Activated T-helper 1 cell treated with Interleukin-2 at 50 U/mL for 16 hours (primary cell): ENCODE measurements around the gene XCL2.
"Not testable (repeated sequence)": the region's sequence is repeated elsewhere in the genome, so short reads cannot be mapped to it uniquely, and the experiment has no call there.

Experiments used
- DNase-seq: peaks from one replicate; pipeline ENCODE4 v3.0.0-alpha.2; 2020; ENCODE audit warnings: low read depth

Gene XCL2

GRCh38 chr1:168556647-168557046 lies 12.8 kb upstream of the XCL2 start:
- DNase-seq, result no peak

GRCh38 chr1:168555508-168556046 lies 11.8 kb upstream of the XCL2 start:
- no peak for DNase-seq

DNA sequence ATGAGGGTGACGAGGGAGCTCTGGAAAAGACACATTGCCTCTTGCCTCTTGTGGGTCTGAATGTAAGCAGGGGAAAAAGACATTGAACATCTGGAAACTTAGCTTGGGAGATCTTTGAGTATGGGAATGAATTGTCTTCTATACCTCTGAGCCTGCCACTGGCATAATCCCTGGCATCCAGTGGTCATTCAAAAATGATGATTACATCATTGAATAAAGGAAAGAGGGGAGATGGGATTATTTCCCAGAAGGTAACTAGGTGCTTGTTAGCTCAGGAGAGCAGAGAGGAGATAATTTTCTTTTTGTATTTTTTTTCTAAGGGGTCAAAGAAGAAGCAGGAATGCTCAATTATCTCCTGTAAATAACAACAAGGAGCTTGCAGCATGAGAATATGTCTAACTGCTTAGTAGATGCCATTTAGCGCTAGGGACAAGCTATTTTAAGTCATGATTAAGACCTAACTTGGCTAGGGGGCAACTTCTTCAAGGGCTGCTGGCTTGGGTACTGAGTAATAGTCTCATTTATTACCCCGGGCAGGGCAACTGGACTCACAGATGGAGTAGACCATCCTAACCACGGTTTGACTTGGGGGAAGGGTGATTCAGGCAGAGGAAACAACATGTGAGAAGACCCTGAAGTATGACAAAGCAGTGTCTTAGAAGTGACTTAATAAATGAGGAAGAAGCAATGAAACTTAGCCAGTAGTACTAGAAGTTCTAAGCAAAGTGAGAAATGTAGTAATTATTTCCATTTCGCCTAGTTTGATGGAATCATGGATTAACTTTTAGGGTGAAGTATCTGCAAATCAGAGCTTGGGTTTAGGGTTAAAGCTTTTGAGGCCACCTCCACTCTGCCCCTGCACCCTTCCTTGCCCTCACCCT lies 11.0 kb upstream of the XCL2 start:
- no peak for DNase-seq

DNA sequence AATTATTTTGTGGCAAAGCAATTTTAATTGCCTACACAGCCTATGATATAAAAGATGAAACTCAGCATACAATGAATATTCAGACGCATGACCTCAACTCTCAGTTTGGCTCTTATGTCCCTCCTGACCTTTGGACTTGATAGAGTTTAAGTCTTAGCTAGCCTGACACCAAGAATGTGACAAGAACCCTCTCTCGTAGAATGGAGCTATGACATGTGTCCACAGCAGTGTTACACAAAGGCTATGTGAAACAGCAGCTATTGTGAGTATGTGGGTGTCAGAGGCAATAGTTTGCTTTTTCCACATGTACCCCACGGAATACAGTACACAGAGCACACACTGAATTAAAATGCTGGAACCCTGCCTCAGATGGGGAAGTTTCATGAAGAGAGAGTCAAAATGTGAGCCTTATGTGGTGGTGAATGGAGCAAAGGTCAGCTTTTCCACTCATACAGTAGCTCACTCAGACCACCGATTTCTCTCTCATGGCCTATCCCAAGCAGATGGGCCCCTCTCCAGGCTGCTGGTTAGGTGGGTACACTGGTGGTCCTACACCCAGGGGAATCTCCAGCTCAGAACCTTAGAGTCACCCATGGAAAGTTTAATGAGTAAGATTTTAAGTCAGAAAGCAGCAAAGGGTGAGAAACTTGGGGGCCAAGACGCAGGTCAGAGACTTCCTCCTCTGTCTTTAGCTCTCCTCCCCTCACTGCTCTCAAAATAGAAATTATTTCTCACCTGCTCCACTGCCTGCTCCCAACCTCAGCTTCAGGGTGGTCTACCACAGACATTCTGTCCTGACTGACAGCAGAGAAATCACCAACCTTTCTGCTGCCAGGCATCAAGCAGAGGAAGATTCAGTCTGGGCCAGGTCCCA lies 10.1 kb upstream of the XCL2 start:
- DNase-seq, result no peak

DNA sequence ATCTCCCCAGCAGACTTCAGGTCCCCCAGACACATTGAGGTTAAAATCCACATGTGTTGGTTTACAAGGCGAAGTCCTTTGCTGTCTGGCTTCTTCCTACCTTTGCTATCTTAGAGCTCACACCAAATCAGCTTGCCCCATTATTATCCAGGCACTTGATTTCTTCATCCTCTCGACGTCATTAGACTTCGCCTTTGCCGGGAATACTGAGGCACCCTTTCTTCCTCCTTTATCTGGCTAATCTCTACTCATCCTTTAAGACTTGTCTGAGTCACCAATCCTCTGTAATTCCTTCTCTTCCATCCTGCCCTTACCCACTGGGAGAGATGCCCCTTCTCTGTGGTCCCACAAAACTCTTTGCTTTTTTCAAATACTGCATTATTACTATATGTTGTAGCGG lies 9.2 kb upstream of the XCL2 start:
- no peak for DNase-seq

DNA sequence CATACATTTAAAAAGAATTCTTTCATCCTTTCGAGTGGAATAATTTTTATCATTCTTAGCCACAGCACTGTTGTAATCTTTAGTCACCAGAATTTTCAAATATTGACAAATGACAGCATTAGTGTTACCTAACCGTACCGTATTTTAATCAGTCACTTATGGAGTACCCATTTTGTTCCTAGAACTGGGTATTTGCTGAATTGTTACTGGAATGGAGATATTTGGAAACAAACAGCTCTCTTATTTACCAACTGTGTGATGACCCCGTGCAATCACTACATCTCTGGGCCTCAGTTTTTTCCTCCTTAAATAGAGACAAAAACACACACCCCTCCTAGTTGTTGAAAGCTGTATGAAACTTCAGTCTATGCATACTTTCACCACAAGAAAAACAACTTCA lies 7.9 kb upstream of the XCL2 start:
- no peak for DNase-seq

GRCh38 chr1:168550971-168551370 lies 7.2 kb upstream of the XCL2 start:
- no peak for DNase-seq

GRCh38 chr1:168546553-168546895 lies 2.7 kb upstream of the XCL2 start:
- DNase-seq, result not testable (repeated sequence)

DNA sequence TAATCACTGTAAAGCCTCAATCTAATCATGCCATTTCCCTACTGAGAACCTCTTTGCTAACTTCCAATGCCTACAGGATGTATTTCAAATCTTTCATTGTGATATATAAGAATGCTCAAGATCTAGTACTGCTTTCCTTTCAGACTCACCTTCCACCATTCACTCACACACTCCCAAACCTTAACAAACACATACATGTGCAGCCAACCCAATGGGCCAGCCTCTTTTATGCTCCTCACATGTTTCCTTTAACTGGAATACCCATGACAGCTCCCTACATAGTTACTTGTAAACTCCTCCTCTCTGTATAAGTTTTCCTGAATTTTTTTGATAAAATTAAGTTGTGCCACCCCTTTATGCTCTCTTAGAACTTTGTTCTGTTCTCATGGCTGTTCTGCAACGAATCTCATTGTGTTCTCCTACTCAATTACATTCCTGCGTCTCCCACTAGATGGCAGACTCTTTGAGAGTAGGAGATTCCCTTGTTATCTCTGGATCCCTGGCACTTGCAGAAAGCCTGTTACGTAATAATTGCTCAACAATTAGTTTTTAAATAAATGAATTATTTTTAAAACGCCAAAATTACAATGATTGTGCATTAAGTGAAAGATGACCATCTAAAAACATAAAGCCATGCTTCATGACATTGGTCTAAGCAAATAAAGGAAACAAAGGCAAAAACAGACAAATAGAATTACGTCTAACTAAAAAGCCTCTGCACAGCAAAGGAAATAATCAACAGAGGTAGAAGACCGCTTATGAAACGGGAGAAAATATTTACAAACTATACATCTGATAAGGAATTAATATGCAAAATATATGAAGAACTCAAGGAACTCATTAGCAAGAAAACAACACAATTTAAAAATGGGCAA lies 2.1 kb upstream of the XCL2 start:
- not testable (repeated sequence) for DNase-seq

- DNase-seq, result not testable (repeated sequence)
Measured at GRCh38 chr1:168542978-168543377, 819 bp downstream of the XCL2 start.

- DNase-seq, result not testable (repeated sequence)
Measured at GRCh38 chr1:168540798-168541197, 3.0 kb downstream of the XCL2 start.

DNA sequence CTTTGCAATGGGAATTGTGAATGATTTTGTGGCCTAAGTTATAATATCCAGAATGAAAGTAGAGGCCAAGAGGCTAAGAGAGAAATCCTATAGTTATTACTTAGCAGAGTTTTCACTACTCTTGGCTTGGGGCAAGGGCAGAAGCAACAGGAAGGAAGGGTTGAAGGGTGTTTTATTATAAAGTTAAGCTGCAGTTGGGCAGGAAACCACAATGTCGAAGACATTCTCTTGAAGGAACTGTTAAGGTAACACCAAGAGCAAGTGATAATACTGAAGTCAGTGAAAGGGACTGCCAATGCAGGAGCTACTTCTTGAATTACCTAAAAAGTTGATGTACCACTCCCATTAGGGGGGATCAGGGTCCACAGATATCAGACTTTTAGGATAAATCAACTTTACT lies 8.3 kb downstream of the XCL2 start:
- no peak for DNase-seq

DNA sequence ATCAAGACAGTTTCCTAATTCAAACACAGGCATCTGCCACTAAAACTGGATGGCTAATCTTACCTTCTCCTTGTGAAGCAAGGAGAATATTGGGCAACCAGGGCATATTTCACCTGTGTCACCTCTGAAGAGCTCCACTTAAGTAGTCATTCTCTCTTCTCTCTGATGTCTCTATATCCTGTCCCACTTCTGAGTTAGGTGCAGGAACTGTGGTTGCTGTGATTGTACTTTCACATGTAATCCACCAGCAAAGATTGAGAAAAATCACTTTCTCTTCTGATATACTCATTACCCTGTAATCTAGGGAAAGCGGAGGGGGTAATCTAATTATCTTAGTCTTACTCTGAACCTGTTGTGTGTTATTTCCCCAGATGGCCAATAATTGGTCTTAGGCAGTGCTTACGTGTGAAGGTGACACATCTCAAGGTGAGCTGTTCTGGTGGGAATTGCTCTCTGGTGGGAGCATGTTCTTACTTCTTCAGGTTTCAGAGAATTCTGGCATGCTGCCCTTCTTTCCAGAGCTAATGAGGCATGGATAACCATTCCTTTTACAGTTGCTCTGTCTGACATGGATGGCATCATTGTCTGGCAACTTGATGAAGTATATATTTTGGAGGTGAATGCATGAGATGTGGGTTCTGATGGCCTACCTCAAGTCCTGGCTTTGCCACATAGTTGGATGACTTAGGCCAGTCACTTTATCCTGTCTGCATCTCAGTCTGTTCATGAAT lies 12.0 kb downstream of the XCL2 start:
- no peak for DNase-seq

DNA sequence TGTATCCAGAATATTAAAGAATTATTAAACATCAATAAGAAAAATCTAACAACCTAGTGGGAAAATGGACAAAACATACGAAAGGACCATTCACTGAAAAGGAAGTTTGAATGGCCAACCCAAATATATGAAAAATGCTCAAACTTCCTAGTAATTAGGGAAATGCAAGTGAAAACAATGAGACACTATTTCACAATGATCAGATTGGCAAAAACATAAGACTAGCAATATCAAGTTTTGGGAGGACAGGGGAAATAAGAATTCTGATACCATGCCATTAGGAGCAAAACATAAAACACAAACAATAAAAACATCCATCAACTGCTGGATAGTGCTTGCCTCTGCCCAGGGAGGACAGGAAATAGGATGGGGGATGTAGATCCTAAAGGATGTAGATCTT lies 14.3 kb downstream of the XCL2 start:
- no peak for DNase-seq

DNA sequence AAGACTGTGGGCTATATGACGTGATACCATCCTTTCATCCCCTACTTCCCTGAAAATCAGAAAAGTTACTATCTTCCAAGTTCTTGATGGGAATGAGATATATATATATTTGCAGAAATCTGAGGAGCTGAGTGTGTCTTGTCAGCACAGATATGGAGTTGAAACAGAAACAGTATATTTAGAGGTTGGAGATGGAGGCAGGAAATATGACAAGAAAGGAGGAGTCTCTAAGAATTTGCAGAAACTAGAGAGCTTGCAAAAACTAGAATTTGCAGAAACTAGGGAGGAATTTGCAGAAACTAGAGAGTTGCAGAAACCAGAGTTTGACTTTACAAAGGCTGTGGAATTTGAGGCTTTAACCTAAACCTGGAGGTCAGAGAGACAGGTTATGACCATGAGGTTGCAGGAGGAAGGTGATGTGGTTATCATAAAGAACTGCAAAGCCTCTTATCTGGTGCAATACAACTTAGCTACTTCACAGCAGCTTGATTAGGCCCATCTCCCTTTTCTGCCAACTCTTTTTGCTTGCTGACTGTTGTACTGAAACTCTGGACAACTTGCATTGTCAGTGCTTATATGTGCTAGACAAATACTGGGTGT lies 22.3 kb downstream of the XCL2 start:
- no peak for DNase-seq

- no peak for DNase-seq
Measured at GRCh38 chr1:168520832-168521231, 23.0 kb downstream of the XCL2 start.

- no peak for DNase-seq
Measured at GRCh38 chr1:168520052-168520751, 23.6 kb downstream of the XCL2 start.

GRCh38 chr1:168518813-168519212 lies 25.0 kb downstream of the XCL2 start:
- DNase-seq, result no peak

- DNase-seq, result no peak
Measured at GRCh38 chr1:168518201-168518689, 25.6 kb downstream of the XCL2 start.

GRCh38 chr1:168514455-168514854 lies 29.3 kb downstream of the XCL2 start:
- no peak for DNase-seq
